Skeletal muscle tissue (tissue), 4 donors: ENCODE results near the gene OLFM1. TPM values are rescaled to one million over a fixed set of nuclear protein-coding genes. Genes with fewer than 3 reads are reported as not detected.
"Not testable (repeated sequence)": the region's sequence is repeated elsewhere in the genome, so short reads cannot be mapped to it uniquely, and the experiment has no call there.

Experiments used
- H3K27ac ChIP-seq: one replicate; pipeline ENCODE4 v1.7.0; 2013; ENCODE audit warnings: mild to moderate bottlenecking, low read depth, low read length, inconsistent platforms
- H3K27me3 ChIP-seq, 3 donors: one replicate each; pipeline ENCODE4 v1.7.0; 2013; ENCODE audit warnings: low read length in 3 of 3; ENCODE audit not compliant: control insufficient read depth in 3 of 3, insufficient read depth in 3 of 3
- H3K36me3 ChIP-seq, 3 donors: one replicate each; pipeline ENCODE4 v1.7.0; 2013; ENCODE audit warnings: low read length in 3 of 3; ENCODE audit not compliant: control insufficient read depth in 3 of 3, insufficient read depth in 3 of 3
- H3K4me1 ChIP-seq, 3 donors: one replicate each; pipeline ENCODE4 v1.7.0; 2013; ENCODE audit warnings: low read length in 3 of 3, mild to moderate bottlenecking in 3 of 3; ENCODE audit not compliant: control insufficient read depth in 3 of 3, insufficient read depth in 3 of 3
- H3K4me3 ChIP-seq, 3 donors: one replicate each; pipeline ENCODE4 v1.7.0; 2013; ENCODE audit warnings: low read length in 3 of 3
- H3K9ac ChIP-seq, 3 donors: one replicate each; pipeline ENCODE4 v1.7.0; 2013; ENCODE audit warnings: low read length in 3 of 3, mild to moderate bottlenecking in 3 of 3, moderate library complexity in 2 of 3, low read depth in 1 of 3
- H3K9me3 ChIP-seq, 3 donors: one replicate each; pipeline ENCODE4 v1.7.0; 2013; ENCODE audit warnings: low read length in 3 of 3; ENCODE audit not compliant: control insufficient read depth in 3 of 3
- total RNA-seq: library from RNA; depleted of rRNA; stranded (reverse); fragments of >200 nt; gene quantifications from one replicate; pipeline ENCODE4 v1.2.3, GENCODE V29; 2014
- donor health status: Osteomylitis.

The OLFM1 gene
- total RNA-seq, 1 donor from 2014 or later: 2.6 TPM

DNA sequence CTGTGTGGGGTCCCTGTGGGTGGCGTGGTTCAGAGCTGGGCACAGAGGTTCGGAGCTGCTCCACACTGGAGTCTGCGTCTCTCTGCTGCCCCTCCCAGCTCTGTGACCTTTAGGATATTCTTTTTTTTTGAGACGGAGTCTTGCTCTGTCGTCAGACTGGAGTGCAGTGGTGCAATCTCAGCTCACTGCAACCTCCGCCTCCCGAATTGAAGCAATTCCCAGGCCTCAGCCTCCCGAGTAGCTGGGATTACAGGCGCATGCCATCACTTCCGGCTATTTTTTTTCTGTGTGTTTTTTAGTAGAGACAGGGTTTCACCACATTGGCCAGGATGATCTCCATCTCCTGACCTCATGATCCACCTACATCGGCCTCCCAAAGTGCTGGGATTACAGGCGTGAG, 24.1 kb downstream of the OLFM1 start:
- not testable (repeated sequence) for H3K27me3 ChIP-seq, H3K27ac ChIP-seq

DNA sequence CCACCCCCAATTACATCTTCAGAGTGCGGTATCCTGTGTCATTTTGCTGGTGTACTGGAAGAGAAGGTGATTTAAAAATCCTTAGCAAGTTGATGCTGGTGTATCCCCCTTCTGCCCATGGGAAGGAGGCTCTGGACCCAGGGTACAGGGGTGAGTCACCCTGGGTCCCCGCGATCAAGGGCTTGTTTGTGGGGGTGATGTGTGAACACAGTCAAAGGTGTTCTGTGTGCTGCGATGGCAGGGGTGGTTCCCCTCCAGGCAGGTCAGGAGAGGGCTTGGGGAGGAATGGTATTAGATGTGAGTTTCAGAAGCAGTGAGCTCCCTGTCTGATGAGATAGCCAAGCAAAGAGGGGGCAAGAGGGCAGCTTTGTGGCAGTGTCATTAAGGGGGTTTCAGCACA, 28.9 kb downstream of the OLFM1 start:
- H3K9ac ChIP-seq: no peak overlapping the region
- peaks cover 4 to 9% (median 9%) of the 10 kb centered on the region in 3 donors for H3K36me3 ChIP-seq
- H3K9me3 ChIP-seq: peaks cover 0 to 5% (median 0%) of the 10 kb centered on the region in 3 donors
- no peaks in the 10 kb centered on the region for H3K4me1 ChIP-seq
- H3K27me3 ChIP-seq: peaks cover 0 to 5% (median 0%) of the 10 kb centered on the region in 3 donors
- H3K4me3 ChIP-seq: no peak overlapping the region
- H3K27ac ChIP-seq: no peak overlapping the region

More for the DNA sequence above, 24.1 kb downstream of the OLFM1 start:
- H3K4me3 ChIP-seq, H3K4me1 ChIP-seq, H3K36me3 ChIP-seq, H3K9me3 ChIP-seq, H3K9ac ChIP-seq: not testable (repeated sequence)

DNA sequence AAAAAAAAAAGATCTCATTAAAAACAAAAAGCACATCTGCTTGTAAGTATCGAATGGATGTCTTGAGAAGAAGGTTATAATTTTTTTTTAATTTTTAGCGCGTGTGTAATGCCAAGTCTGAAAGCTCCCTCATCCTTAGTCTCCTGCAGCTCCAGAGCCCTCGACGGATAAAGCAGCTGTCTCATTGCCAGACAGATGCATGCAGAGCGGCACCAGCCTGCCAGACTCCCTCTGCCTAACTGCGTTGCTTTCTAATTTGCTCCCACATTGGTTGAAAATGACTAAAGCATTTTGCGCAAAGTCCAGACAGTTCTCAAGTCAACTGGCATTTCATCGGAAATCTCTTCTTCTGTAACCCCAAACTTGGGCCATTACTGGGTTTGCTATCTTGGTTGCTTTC, 29.4 kb downstream of the OLFM1 start:
- H3K9ac ChIP-seq: no peak overlapping the region
- no peak overlapping the region for H3K4me3 ChIP-seq

DNA sequence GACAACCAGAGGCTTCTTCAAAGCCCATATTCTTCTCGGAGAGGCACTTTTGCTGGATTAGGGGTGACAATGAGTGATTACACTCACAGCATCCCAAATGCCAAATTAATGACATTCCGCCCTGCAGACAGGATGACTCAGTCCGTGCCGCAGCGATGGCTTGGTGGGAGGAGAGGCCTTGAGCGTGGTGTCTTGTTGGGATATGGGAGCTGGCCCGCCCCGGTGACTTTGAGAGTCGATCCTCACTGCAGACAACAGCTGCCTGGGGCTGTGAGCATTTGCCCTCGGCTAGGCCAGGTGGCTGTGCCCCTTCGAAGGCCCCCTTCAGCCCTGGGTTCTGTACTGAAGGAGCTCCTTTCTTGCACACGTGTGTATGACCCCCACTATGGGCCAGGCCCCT, 29.8 kb downstream of the OLFM1 start:
- H3K27me3 ChIP-seq: peaks cover 0 to 3% (median 0%) of the 10 kb centered on the region in 3 donors
- no peak overlapping the region for H3K27ac ChIP-seq
- H3K9ac ChIP-seq: no peak overlapping the region
- H3K4me1 ChIP-seq: no peaks in the 10 kb centered on the region
- peaks cover 0 to 5% (median 0%) of the 10 kb centered on the region in 3 donors for H3K9me3 ChIP-seq
- H3K36me3 ChIP-seq: peaks cover 4 to 9% (median 9%) of the 10 kb centered on the region in 3 donors
- H3K4me3 ChIP-seq: no peak overlapping the region

More for the DNA sequence above, 29.4 kb downstream of the OLFM1 start:
- no peaks in the 10 kb centered on the region for H3K4me1 ChIP-seq
- H3K36me3 ChIP-seq: peaks cover 4 to 9% (median 9%) of the 10 kb centered on the region in 3 donors
- H3K27me3 ChIP-seq: peaks cover 0 to 5% (median 0%) of the 10 kb centered on the region in 3 donors
- no peak overlapping the region for H3K27ac ChIP-seq
- peaks cover 0 to 5% (median 0%) of the 10 kb centered on the region in 3 donors for H3K9me3 ChIP-seq

DNA sequence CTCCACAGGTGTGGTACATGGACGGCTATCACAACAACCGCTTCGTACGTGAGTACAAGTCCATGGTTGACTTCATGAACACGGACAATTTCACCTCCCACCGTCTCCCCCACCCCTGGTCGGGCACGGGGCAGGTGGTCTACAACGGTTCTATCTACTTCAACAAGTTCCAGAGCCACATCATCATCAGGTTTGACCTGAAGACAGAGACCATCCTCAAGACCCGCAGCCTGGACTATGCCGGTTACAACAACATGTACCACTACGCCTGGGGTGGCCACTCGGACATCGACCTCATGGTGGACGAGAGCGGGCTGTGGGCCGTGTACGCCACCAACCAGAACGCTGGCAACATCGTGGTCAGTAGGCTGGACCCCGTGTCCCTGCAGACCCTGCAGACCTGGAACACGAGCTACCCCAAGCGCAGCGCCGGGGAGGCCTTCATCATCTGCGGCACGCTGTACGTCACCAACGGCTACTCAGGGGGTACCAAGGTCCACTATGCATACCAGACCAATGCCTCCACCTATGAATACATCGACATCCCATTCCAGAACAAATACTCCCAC, 32.1 kb downstream of the OLFM1 start:
- H3K4me3 ChIP-seq: no peak overlapping the region
- peaks cover 0 to 5% (median 0%) of the 10 kb centered on the region in 3 donors for H3K9me3 ChIP-seq
- no peak overlapping the region for H3K9ac ChIP-seq
- H3K27ac ChIP-seq: no peak overlapping the region
- H3K27me3 ChIP-seq: peaks cover 0 to 3% (median 0%) of the 10 kb centered on the region in 3 donors
- peaks cover 4 to 9% (median 9%) of the 10 kb centered on the region in 3 donors for H3K36me3 ChIP-seq
- peaks cover 4 to 8% (median 8%) of the 10 kb centered on the region in 3 donors for H3K4me1 ChIP-seq

DNA sequence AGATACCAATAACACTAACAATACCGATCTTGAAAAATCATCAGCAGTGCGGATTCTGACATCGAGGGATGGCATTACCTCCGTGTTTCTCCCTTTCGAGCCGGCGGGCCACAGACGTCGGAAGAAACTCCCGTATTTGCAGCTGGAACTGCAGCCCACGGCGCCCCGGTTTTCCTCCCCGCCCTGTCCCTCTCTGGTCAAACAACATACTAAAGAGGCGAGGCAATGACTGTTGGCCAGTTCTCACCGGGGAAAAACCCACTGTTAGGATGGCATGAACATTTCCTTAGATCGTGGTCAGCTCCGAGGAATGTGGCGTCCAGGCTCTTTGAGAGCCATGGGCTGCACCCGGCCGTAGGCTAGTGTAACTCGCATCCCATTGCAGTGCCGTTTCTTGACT, 32.8 kb downstream of the OLFM1 start:
- peaks cover 4 to 9% (median 9%) of the 10 kb centered on the region in 3 donors for H3K36me3 ChIP-seq
- H3K4me1 ChIP-seq: peaks cover 4 to 12% (median 10%) of the 10 kb centered on the region in 3 donors
- H3K4me3 ChIP-seq: no peak overlapping the region
- no peak overlapping the region for H3K9ac ChIP-seq
- H3K27me3 ChIP-seq: peaks cover 0 to 3% (median 0%) of the 10 kb centered on the region in 3 donors
- H3K27ac ChIP-seq: no peak overlapping the region
- H3K9me3 ChIP-seq: peaks cover 0 to 5% (median 0%) of the 10 kb centered on the region in 3 donors

DNA sequence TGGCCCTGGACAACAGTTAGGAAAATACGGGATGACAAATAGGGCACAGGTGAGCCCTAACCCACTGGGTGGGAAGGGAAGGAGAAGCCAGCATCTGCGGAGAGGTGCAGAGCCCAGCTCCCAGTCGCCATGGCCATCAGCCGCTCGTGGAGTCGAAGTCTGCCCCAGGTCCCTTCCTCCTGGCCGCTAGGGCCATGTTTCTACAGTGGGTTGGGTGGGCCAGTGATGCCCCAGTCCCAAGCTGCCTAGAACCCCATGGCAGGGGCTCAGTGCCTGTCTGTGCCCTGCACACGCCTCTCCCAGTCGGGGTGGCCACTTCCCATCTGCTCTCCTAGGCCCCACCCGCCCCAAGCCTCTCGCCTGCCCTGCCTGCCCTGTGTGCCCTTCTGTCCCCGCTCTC, 34.8 kb downstream of the OLFM1 start:
- Histone ChIP-seq H3K4me1 (peaks cover 12 to 26% (median 25%) of the 10 kb centered on the region in 3 donors), H3K9me3 (peaks cover 0 to 5% (median 0%) of the 10 kb centered on the region in 3 donors), H3K4me3 (no peak overlapping the region), H3K27ac (no peak overlapping the region), H3K36me3 (peaks cover 4 to 9% (median 8%) of the 10 kb centered on the region in 3 donors), H3K27me3 (peaks cover 0 to 4% (median 0%) of the 10 kb centered on the region in 3 donors), H3K9ac (no peak overlapping the region)

DNA sequence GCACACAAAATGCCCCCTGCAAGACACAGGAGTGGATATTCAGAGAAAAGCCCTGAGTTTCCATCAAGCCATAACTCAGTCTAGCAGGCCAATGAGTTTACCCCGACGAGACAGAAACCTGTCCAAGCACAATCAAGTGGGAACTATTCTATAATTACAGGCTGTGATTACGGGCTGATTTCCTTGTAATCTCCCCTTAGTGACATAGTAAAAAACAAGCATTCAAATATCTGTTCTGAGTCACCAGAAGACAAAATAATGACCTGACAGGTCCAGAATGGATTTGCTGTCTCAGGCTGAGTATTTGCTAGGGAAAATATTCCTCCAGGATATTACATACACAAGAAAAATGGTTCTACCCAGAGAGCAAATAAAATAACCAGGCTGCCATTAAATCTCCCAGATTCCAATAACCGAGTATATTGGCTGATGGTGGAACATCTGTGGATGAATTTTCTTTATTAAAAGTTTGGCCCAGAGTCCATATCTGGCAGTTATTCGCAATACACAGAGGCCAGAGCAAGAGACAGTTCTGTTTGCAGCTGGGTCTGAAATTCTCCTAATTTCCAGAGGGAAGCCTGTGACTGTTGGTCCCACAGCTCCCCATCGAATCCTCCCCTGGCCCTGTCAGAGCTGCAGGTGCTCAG, 35.8 kb downstream of the OLFM1 start:
- Histone ChIP-seq H3K4me1 (peaks cover 12 to 26% (median 26%) of the 10 kb centered on the region in 3 donors), H3K36me3 (peaks cover 4 to 9% (median 6%) of the 10 kb centered on the region in 3 donors), H3K9ac (peak overlapping the region in 1 of 3 donors; percentile 25), H3K27ac (no peak overlapping the region), H3K4me3 (no peak overlapping the region), H3K27me3 (peaks cover 0 to 4% (median 0%) of the 10 kb centered on the region in 3 donors), H3K9me3 (peaks cover 0 to 5% (median 0%) of the 10 kb centered on the region in 3 donors)

DNA sequence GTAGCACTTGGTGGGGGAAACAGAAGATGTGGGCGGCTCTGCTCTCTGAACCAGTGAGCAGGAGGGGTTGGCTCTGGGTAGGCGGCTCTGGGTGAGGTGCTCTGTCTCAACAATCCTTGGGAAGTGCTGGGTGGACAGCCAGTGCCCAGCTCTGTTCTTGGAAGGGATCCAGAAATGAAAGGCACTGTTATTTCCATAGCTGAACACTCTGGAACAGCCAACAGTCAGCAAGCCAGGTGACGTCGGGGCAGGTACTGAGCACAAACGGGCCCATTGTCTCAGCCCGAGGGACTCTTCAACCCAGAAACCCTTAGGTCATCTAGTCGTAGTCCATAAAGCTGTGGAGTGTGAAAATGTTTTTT, 36.3 kb downstream of the OLFM1 start:
- H3K27me3 ChIP-seq: peaks cover 0 to 4% (median 0%) of the 10 kb centered on the region in 3 donors
- peaks cover 12 to 26% (median 26%) of the 10 kb centered on the region in 3 donors for H3K4me1 ChIP-seq
- H3K36me3 ChIP-seq: peaks cover 4 to 9% (median 6%) of the 10 kb centered on the region in 3 donors
- peak overlapping the region in 1 of 3 donors; percentile 25 for H3K9ac ChIP-seq
- H3K27ac ChIP-seq: no peak overlapping the region
- H3K4me3 ChIP-seq: no peak overlapping the region
- H3K9me3 ChIP-seq: peaks cover 0 to 5% (median 0%) of the 10 kb centered on the region in 3 donors
